ENCODE measurements around the gene RAPGEF2.
"Not testable (repeated sequence)": the region's sequence is repeated elsewhere in the genome, so short reads cannot be mapped to it uniquely, and the experiment has no call there.

The RAPGEF2 gene

DNA sequence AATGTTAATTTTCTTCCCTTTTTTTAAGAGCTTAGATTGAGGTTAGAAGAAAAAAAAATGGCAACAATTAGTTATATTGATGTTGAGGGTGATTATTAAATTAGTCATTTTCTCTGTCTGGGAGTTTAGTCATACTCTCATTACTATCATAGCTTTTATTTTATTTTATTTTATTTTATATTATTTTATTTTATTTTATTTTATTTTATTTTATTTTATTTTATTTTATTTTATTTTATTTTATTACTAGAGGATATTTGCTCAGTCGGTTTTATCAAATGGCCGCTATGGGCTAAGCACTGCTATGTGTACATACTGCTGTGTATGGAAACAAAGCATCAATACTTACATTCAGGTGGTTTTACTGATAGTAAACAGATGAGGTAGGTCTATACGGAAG lies 239.5 kb downstream of the RAPGEF2 start:
- no peak for DNase-seq

DNA sequence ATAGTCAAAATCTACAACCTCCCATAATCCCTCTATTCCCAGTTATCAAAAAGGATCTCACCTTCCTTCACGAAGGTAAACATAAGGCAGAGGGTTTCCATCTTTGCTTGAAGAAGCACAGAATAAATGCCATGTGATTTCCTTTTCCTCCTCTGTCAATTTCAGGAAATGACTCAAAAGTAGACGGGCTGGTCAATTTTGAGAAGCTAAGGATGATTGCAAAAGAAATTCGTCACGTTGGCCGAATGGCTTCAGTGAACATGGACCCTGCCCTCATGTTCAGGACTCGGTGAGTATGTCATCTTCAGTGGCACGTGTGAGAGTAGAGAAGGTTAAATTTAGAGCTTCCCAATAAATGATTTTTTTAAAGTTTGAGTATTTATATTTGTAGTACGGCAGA lies 240.2 kb downstream of the RAPGEF2 start:
- no peak for DNase-seq

DNA sequence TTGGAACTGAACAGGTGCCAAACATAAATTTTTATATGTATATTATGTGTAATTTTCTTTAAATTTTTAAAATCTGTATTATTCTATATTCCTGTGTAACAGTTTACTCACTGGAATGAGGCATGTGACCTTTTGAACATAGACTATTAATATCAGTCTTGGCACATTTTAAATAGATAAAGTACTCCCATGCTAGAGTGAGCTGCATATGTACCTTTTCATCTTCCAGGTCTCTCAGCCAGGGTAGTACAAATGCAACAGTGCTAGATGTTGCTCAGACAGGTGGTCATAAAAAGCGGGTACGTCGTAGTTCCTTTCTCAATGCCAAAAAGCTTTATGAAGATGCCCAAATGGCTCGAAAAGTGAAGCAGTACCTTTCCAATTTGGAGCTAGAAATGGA lies 242.0 kb downstream of the RAPGEF2 start:
- no peak for DNase-seq

GRCh38 chr4:159346681-159347080 lies 243.8 kb downstream of the RAPGEF2 start:
- DNase-seq, result no peak

DNA sequence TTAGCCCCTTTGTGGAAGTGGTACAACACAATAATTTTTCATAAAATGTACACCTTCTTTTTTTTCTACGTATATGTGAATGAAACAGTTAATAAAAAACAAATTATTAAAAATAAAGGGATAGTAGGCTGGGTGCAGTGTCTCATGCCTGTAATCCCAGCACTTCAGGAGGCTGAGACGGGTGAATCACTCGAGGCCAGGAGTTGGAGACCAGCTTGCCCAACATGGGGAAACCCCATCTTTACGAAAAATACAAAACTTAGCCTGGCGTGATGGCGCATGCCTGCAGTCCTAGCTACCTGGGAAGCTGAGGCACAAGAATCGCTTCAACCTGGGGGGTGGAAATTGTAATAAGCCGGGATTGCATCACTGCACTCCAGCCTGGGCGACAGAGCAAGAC lies 244.9 kb downstream of the RAPGEF2 start:
- no peak for DNase-seq

DNA sequence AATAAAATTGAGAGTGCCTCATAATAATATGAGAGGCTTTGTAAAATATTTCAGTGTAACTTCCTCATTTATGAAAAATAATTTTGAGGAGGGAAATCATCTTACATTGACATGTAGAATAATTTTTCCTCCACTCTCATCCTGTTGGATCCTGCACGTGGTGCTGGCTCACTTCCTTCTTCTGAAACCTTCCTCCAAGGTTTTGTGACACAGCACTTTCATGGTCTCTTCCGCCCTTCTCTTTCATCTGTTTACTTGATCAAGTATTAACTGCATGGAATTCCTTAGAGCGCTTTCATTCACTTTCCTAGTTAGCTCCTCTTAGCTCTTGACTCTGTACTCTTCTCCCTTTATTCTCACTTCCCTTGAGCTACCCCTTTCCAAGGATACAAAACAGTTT lies 246.5 kb downstream of the RAPGEF2 start:
- DNase-seq, result no peak

GRCh38 chr4:159352609-159353008 lies 249.7 kb downstream of the RAPGEF2 start:
- no peak for DNase-seq

- DNase-seq, result no peak
Measured at GRCh38 chr4:159353422-159354116, 250.7 kb downstream of the RAPGEF2 start.

DNA sequence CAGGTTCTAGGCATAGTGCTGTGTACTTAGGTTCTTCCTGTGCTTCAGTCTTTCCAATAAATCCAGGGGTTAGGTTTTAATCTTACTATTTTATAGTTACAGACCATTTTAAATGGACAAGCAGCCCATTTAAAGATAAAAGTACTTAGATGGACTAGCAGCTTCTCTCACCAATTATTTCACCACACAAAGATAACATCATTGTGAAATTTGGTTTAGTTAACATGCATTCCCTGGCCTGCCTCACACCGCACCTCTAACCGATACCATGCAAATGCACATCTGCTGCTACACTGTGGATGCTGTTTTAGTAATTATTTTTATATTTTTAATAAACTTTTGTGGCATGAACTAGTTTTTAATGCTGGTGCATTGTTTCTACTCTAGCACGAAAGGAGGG lies 252.6 kb downstream of the RAPGEF2 start:
- DNase-seq, result no peak

- DNase-seq, result no peak
Measured at GRCh38 chr4:159357350-159357749, 254.5 kb downstream of the RAPGEF2 start.

DNA sequence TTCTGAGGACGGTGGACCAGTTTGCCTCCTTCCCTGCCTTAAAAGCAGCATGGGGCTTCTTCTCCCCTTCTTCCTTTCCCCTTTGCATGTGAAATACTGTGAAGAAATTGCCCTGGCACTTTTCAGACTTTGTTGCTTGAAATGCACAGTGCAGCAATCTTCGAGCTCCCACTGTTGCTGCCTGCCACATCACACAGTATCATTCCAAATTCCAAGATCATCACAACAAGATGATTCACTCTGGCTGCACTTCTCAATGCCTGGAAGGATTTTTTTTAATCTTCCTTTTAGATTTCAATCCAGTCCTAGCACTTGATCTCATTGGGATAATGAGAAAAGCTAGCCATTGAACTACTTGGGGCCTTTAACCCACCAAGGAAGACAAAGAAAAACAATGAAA lies 255.3 kb downstream of the RAPGEF2 start:
- no peak for DNase-seq

GRCh38 chr4:159360549-159360948 lies 257.7 kb downstream of the RAPGEF2 start:
- DNase-seq, result no peak

DNA sequence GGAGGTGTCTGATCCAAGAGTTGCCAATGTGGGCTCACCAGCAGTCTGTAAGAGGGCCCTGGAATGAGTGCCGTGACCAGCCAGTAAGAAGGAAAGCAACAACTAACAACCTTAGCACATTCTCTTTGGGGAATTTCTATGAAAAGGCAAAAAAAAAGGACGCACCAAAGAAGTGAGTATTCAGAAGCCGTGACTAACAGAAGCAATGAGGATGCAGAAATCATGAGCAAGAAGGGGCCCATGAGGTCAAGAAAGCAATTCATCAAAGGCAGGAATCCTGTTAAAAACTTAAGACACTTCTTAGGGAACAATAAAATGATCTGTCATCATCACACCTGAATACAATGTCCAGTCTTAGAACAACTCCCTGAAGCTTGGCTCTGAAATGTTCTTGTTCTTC lies 260.5 kb downstream of the RAPGEF2 start:
- DNase-seq, result no peak

- DNase-seq, result no peak
Measured at GRCh38 chr4:159366966-159367780, 264.3 kb downstream of the RAPGEF2 start.

- no peak for DNase-seq
Measured at GRCh38 chr4:159367781-159368080, 264.9 kb downstream of the RAPGEF2 start.

GRCh38 chr4:159368320-159368719 lies 265.4 kb downstream of the RAPGEF2 start:
- DNase-seq, result no peak

DNA sequence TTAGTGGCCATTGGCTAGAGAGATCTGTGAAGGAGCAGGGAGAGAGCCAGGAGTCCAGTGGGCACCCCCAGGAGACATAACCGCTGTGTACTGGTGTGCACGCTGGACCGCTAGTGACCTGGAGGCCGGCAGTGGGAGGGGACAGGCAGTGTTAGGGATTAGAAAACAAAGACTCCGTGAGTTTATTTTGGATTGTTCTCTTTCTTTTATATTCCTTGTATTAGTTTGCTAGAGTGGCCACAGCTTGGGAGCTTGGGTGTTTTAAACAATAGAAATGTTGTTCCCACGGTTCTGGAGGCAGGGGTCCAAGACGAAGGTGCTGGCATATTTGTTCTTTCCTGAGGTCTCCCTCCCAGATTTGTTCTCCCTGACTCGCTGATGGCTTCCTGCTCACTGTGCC lies 266.4 kb downstream of the RAPGEF2 start:
- DNase-seq, result no peak

DNA sequence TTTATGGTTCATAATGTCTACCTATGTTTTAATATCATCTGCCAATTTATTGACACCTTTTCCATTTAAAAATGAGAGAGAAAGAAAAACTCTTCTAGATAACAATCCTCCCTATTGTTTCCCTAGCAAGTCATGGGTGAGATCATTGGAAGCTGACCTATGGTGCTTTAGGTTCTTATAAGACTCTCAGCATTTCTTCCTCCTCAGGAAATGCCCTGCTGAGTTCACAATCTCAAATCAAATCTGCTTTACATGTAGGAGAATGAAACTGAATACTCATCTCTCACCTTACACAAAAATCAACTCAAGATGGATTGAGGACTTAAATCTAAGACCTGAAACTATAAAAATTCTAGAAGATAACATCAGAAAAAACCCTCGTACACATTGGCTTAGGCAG lies 267.4 kb downstream of the RAPGEF2 start:
- no peak for DNase-seq

DNA sequence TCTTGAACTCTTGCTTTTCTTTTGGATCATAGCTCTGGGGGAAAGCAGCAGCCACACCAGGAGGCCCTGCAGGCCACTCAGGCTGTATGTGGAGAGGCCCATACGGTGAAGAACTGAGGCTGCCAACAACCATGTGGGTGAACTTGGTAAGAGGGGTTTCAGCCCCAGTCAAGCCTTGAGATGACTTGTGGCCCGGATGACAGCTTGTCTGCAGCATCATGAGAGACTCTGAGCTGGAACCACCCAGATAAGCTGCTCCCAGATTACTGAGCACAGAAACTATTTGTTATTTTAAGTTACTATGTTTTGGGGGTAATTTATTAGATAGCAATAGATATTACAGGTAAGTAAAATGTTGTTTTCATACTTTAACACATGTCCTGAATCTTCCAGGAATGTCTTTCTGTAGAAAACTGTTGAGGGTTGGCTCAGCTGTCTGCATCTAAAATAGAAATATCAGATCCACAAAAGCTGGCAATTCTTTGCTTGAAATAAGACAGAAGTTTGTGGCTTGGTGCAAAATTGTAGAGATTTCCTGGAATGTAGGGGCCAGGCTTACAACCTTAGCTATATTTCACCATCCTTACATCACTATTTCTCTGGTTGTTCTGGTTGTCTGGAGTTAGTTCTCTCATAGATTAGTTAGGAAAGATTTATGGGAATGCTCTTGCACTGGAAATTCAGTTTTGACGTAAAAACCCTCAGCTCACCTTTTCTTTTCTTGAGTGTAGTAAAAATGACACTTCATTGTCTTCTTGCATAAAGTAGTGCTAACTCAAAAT lies 272.1 kb downstream of the RAPGEF2 start:
- DNase-seq, result no peak

GRCh38 chr4:159376289-159376688 lies 273.4 kb downstream of the RAPGEF2 start:
- DNase-seq, result no peak

- no peak for DNase-seq
Measured at GRCh38 chr4:159378056-159378616, 275.3 kb downstream of the RAPGEF2 start.

DNA sequence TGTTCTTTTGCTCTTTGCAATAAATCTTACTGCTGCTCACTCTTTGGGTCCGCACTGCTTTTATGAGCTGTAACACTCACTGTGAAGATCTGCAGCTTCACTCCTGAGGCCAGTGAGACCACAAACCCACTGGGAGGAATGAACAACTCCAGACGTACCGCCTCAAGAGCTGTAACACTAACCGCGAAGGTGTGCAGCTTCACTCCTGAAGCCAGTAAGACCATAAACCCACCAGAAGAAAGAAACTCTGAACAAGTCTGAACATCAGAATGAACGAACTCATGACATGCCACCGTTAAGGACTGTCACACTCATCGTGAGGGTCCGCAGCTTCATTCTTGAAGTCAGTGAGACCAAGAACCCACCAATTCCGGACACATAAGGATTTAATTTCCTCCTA lies 276.2 kb downstream of the RAPGEF2 start:
- DNase-seq, result not testable (repeated sequence)

DNA sequence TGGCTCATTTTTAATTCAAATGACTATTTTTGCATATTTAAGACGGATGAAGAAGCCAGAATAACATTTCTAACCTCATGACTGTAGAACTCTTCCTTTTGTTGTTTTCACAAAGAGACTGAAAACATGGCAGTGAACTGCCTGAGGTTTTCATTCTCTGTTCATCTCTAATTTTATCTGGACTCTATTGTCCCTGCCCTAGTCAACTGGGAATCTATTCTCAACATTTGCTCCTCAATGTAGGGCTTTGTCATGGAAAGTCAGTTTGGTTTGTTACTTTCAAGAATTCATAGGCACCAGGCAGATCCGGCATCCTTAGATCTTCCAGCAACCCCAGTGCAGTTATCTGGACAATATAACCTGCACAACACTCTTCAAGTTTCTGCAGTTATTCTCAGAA lies 277.0 kb downstream of the RAPGEF2 start:
- no peak for DNase-seq

Measured in AML-193 (cell line).